ENCODE data around the gene RNF150. TPM values are rescaled to one million over a fixed set of nuclear protein-coding genes. Genes with fewer than 3 reads are reported as not detected.
"Not testable (repeated sequence)": the region's sequence is repeated elsewhere in the genome, so short reads cannot be mapped to it uniquely, and the experiment has no call there.

The RNF150 gene
- polyA plus RNA-seq, 1 donor, result 28.9 TPM

GRCh38 chr4:140819610-140820009 is 313.7 kb downstream of the RNF150 start:
- no peak for DNase-seq

DNA sequence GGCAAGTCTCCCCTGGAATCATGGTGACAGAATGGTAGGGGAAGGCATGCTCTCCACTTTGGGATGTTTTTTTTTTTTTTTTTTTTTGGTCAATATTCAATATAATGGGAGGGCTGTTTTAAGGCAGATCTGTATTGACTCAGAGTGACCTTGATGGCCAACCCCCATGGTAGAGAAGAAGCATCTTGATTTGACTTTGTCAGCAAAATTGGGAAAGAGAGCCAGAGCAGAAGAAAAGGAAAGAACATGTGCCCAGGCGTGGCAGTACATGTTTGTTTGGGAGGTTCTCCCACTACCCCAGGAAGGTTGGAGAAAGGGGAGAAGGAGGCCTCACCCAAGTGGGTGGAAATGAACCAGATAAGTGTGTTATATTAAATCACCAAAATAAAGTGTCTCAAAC is 314.8 kb downstream of the RNF150 start:
- no peak for DNase-seq

- DNase-seq, result no peak
These were observed 316.3 kb downstream of the RNF150 start for GRCh38 chr4:140816806-140817510.

GRCh38 chr4:140813804-140814203 is 319.5 kb downstream of the RNF150 start:
- DNase-seq, result no peak

DNA sequence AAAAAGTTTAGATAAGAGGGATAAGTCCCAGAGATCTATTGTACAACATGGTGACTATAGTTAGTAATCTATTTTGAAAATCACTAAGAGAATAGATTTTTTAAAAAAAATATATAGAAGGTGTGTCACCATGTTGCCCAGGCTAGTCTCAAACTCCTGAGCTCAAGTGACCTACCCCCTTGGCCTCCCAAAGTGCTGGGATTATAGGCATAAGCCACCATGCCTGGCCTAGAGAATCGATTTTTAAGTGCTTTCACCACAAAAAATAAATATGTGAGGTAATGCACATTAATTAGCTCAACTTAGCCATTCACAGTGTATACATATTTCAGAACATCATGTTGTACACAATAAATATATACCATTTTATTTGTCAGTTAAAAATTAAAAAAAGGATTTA is 320.4 kb downstream of the RNF150 start:
- no peak for DNase-seq

GRCh38 chr4:140811429-140811828 is 321.8 kb downstream of the RNF150 start:
- no peak for DNase-seq

- DNase-seq, result not testable (repeated sequence)
These were observed 322.6 kb downstream of the RNF150 start for GRCh38 chr4:140810591-140811169.

Other genes starting within 250 kb of the RNF150 start
- 69.8 TPM for gene ZNF330, start 87.4 kb upstream of the RNF150 start, polyA plus RNA-seq (ENCODE audit: insufficient read length)

Data from left kidney (tissue), 2 donors.